Astrocyte (in vitro differentiated cells and primary cell): Measurements from ENCODE around the gene TOX3. TPM values are rescaled to one million over a fixed set of nuclear protein-coding genes. Genes with fewer than 3 reads are reported as not detected.

Source experiments
- DNase-seq: peaks from one replicate; pipeline ENCODE4 v3.0.0-alpha.2; 2010; ENCODE audit warnings: low read depth
- FAIRE-seq: peaks from 2 replicates; lab custom pipeline; 2011; peaks lifted over from hg19 to GRCh38; lab: Jason Lieb, UNC
- H2AFZ ChIP-seq: 2 replicates; pipeline ENCODE4 v1.6.0; 2012; ENCODE audit warnings: low read depth, low read length, inconsistent platforms
- H3K27ac ChIP-seq: 2 replicates; pipeline ENCODE4 v1.5.1; 2011; ENCODE audit warnings: low read depth, low read length, inconsistent platforms
- H3K27me3 ChIP-seq: 2 replicates; pipeline ENCODE4 v1.6.0; 2011; ENCODE audit warnings: low read length, inconsistent platforms; ENCODE audit not compliant: insufficient read depth
- H3K36me3 ChIP-seq: 2 replicates; pipeline ENCODE4 v1.5.1; 2011; ENCODE audit warnings: low read length, inconsistent platforms; ENCODE audit not compliant: insufficient read depth
- H3K4me1 ChIP-seq: 2 replicates; pipeline ENCODE4 v1.5.1; 2011; ENCODE audit warnings: low read length, inconsistent platforms; ENCODE audit not compliant: insufficient read depth
- H3K4me2 ChIP-seq: 2 replicates; pipeline ENCODE4 v1.6.0; 2012; ENCODE audit warnings: low read length, inconsistent platforms
- H3K4me3 ChIP-seq: 2 replicates; pipeline ENCODE4 v1.5.1; 2011; ENCODE audit warnings: low read depth, mild to moderate bottlenecking, low read length, inconsistent platforms; ENCODE audit not compliant: insufficient read depth
- H3K79me2 ChIP-seq: 2 replicates; pipeline ENCODE4 v1.6.0; 2012; ENCODE audit warnings: mild to moderate bottlenecking, low read length, inconsistent platforms; ENCODE audit not compliant: insufficient read depth
- H3K9ac ChIP-seq: 2 replicates; pipeline ENCODE4 v1.6.0; 2012; ENCODE audit warnings: mild to moderate bottlenecking, low read length, inconsistent platforms
- H3K9me3 ChIP-seq: 2 replicates; pipeline ENCODE4 v1.5.1; 2012; ENCODE audit warnings: low read depth, mild to moderate bottlenecking, low read length, inconsistent platforms; ENCODE audit not compliant: insufficient read depth
- H4K20me1 ChIP-seq: 2 replicates; pipeline ENCODE4 v1.6.0; 2012; ENCODE audit warnings: low read length, inconsistent platforms; ENCODE audit not compliant: insufficient read depth
- H3K27ac Mint-ChIP-seq: one replicate; pipeline ENCODE4 v1.8.0; 2021; ENCODE audit warnings: mild to moderate bottlenecking, mixed read lengths; ENCODE audit not compliant: unreplicated experiment
- H3K27me3 Mint-ChIP-seq: one replicate; pipeline ENCODE4 v1.8.0; 2021; ENCODE audit warnings: low read depth, mixed read lengths; ENCODE audit not compliant: unreplicated experiment
- H3K36me3 Mint-ChIP-seq: one replicate; pipeline ENCODE4 v1.8.0; 2021; ENCODE audit warnings: low read depth, mixed read lengths; ENCODE audit not compliant: unreplicated experiment
- H3K4me1 Mint-ChIP-seq: one replicate; pipeline ENCODE4 v1.8.0; 2021; ENCODE audit warnings: low read depth, mixed read lengths; ENCODE audit not compliant: unreplicated experiment
- H3K4me3 Mint-ChIP-seq: one replicate; pipeline ENCODE4 v1.8.0; 2021; ENCODE audit warnings: mild to moderate bottlenecking, moderate library complexity, mixed read lengths; ENCODE audit not compliant: unreplicated experiment
- H3K9me3 Mint-ChIP-seq: one replicate; pipeline ENCODE4 v1.8.0; 2021; ENCODE audit warnings: mild to moderate bottlenecking, mixed read lengths; ENCODE audit not compliant: unreplicated experiment
- CTCF ChIP-seq: IDR thresholded peaks from 2 replicates; pipeline ENCODE4 v1.5.1; 2011; ENCODE audit warnings: low read depth, mild to moderate bottlenecking, inconsistent platforms, low read length, moderate library complexity; ENCODE audit not compliant: insufficient read depth
- EZH2 ChIP-seq: IDR thresholded peaks from 2 replicates; pipeline ENCODE4 v1.6.1; 2012; ENCODE audit warnings: mild to moderate bottlenecking, low read length, inconsistent platforms; ENCODE audit not compliant: insufficient read depth
- total RNA-seq: library from RNA; stranded (reverse); gene quantifications from 2 replicates; pipeline ENCODE4 v1.2.1, GENCODE V29; 2021

TOX3 gene
- total RNA-seq, 1 donor from 2014 or later, result 2.3 TPM

- peaks cover 5% of the 10 kb centered on the region for H3K36me3 Mint-ChIP-seq
- H3K36me3 ChIP-seq, result no peaks in the 10 kb centered on the region
- H3K9me3 Mint-ChIP-seq, result no peaks in the 10 kb centered on the region
Measured at GRCh38 chr16:52450241-52450640, 96.7 kb downstream of the TOX3 start.

GRCh38 chr16:52446080-52446479, 100.9 kb downstream of the TOX3 start:
- TF ChIP-seq EZH2 (no peak), CTCF (no peak)
- Mint-ChIP-seq H3K4me1 (peaks cover 30% of the 10 kb centered on the region), H3K36me3 (no peaks in the 10 kb centered on the region), H3K27me3 (no peaks in the 10 kb centered on the region), H3K27ac (no peak overlapping the region), H3K9me3 (no peaks in the 10 kb centered on the region), H3K4me3 (no peak overlapping the region)
- peaks cover 5% of the 10 kb centered on the region for H3K4me1 ChIP-seq
- H3K27ac ChIP-seq, result no peak overlapping the region
- H3K79me2 ChIP-seq, result no peaks in the 10 kb centered on the region
- no peaks in the 10 kb centered on the region for H3K36me3 ChIP-seq
- H3K4me2 ChIP-seq, result no peak overlapping the region
- DNase-seq (no peak), FAIRE-seq (no peak)
- H3K27me3 ChIP-seq, result no peaks in the 10 kb centered on the region
- no peak overlapping the region for H3K4me3 ChIP-seq
- no peaks in the 10 kb centered on the region for H4K20me1 ChIP-seq
- H3K9me3 ChIP-seq, result no peaks in the 10 kb centered on the region
- H2AFZ ChIP-seq, result no peak overlapping the region
- H3K9ac ChIP-seq, result no peak overlapping the region

More at GRCh38 chr16:52450241-52450640, 96.7 kb downstream of the TOX3 start:
- no peak for FAIRE-seq
- Mint-ChIP-seq H3K4me1 (peaks cover 33% of the 10 kb centered on the region), H3K27me3 (no peaks in the 10 kb centered on the region), H3K27ac (no peak overlapping the region), H3K4me3 (no peak overlapping the region)
- Histone ChIP-seq H3K4me3 (no peak overlapping the region), H3K9ac (no peak overlapping the region), H3K4me1 (peaks cover 5% of the 10 kb centered on the region), H2AFZ (no peak overlapping the region), H3K9me3 (no peaks in the 10 kb centered on the region), H3K4me2 (no peak overlapping the region), H3K79me2 (no peaks in the 10 kb centered on the region), H4K20me1 (no peaks in the 10 kb centered on the region), H3K27ac (no peak overlapping the region), H3K27me3 (no peaks in the 10 kb centered on the region)
- no peak for DNase-seq
- no peak for TF ChIP-seq CTCF
- no peak for TF ChIP-seq EZH2

GRCh38 chr16:52441886-52442285, 105.1 kb downstream of the TOX3 start:
- H3K36me3 ChIP-seq, result no peaks in the 10 kb centered on the region

More at GRCh38 chr16:52441886-52442285, 105.1 kb downstream of the TOX3 start:
- Mint-ChIP-seq H3K27me3 (no peaks in the 10 kb centered on the region), H3K4me3 (no peak overlapping the region), H3K36me3 (no peaks in the 10 kb centered on the region), H3K27ac (no peak overlapping the region), H3K4me1 (peaks cover 13% of the 10 kb centered on the region), H3K9me3 (no peaks in the 10 kb centered on the region)
- DNase-seq (no peak), FAIRE-seq (no peak)
- peaks cover 5% of the 10 kb centered on the region for H3K4me1 ChIP-seq
- H3K27ac ChIP-seq, result no peak overlapping the region
- H4K20me1 ChIP-seq, result no peaks in the 10 kb centered on the region
- no peaks in the 10 kb centered on the region for H3K9me3 ChIP-seq
- H3K79me2 ChIP-seq, result no peaks in the 10 kb centered on the region
- no peak overlapping the region for H2AFZ ChIP-seq
- no peak overlapping the region for H3K9ac ChIP-seq
- H3K4me2 ChIP-seq, result no peak overlapping the region
- H3K4me3 ChIP-seq, result no peak overlapping the region
- TF ChIP-seq CTCF (no peak), EZH2 (no peak)
- no peaks in the 10 kb centered on the region for H3K27me3 ChIP-seq
